ENCODE measurements around the gene EML5. TPM values are rescaled to one million over a fixed set of nuclear protein-coding genes. Genes with fewer than 3 reads are reported as not detected.

EML5 gene
- total RNA-seq, 1 experiment from 2014 or later, result 0.85 TPM

DNA sequence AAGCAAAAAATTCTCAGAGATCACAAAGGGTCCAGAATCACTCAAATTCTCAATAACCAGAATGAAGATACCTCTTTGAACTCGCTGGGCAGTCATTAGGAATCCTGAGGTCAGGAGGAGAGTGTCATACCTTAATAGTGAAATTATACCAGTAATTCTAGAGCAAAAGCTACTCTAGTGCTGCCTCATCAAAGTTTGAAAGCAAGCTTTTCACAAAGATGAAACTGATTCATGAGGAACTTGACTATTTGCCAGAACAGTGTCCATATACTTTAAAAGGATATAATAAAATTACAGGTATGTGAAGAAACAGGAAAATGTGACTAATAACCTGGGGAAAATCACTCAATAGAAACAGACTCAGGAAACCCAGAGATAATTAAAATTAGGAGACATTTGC is 44.5 kb downstream of the EML5 start:
- ChIA-PET CTCF (no interaction called here), POLR2A (no interaction called here)
- Mint-ChIP-seq H3K9me3 (no peaks in the 10 kb centered on the region), H3K36me3 (no peaks in the 10 kb centered on the region), H3K4me1 (no peaks in the 10 kb centered on the region), H3K27ac (no peak overlapping the region), H3K27me3 (ENCODE audit: low read depth) (no peaks in the 10 kb centered on the region; the same call in 1 of the 2 replicates), H3K4me3 (no peak overlapping the region)
- no peak for ATAC-seq
- no peak for DNase-seq (ENCODE audit: low spot score)
- TF ChIP-seq, protein P1, sequence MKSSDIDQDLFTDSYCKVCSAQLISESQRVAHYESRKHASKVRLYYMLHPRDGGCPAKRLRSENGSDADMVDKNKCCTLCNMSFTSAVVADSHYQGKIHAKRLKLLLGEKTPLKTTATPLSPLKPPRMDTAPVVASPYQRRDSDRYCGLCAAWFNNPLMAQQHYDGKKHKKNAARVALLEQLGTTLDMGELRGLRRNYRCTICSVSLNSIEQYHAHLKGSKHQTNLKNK (CRISPR knock-in tag; IDR thresholded peaks at IDR 0.05), result no peak
- TF ChIP-seq ZNF232 (CRISPR knock-in tag; IDR thresholded peaks at IDR 0.05) (no peak), SMAD4 (CRISPR knock-in tag; IDR thresholded peaks at IDR 0.05) (no peak), ZNF263 (CRISPR knock-in tag; IDR thresholded peaks at IDR 0.05; ENCODE audit: low read depth) (no peak), OVOL2 (CRISPR knock-in tag; IDR thresholded peaks at IDR 0.05; ENCODE audit: borderline replicate concordance) (no peak), EMX1 (CRISPR knock-in tag; IDR thresholded peaks at IDR 0.05) (no peak), FOXJ3 (CRISPR knock-in tag; IDR thresholded peaks at IDR 0.05; ENCODE audit: borderline replicate concordance) (no peak), ZNF671 (CRISPR knock-in tag; IDR thresholded peaks at IDR 0.05) (no peak), CREB1 (CRISPR knock-in tag; IDR thresholded peaks at IDR 0.05) (no peak), PRRX2 (CRISPR knock-in tag; IDR thresholded peaks at IDR 0.05) (no peak), ELF4 (CRISPR knock-in tag; IDR thresholded peaks at IDR 0.05; ENCODE audit: low read depth) (no peak)
- TF ChIP-seq, protein P2, sequence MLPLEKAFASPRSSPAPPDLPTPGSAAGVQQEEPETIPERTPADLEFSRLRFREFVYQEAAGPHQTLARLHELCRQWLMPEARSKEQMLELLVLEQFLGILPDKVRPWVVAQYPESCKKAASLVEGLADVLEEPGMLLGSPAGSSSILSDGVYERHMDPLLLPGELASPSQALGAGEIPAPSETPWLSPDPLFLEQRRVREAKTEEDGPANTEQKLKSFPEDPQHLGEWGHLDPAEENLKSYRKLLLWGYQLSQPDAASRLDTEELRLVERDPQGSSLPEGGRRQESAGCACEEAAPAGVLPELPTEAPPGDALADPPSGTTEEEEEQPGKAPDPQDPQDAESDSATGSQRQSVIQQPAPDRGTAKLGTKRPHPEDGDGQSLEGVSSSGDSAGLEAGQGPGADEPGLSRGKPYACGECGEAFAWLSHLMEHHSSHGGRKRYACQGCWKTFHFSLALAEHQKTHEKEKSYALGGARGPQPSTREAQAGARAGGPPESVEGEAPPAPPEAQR (CRISPR knock-in tag; IDR thresholded peaks at IDR 0.05), result no peak
- TF ChIP-seq, protein P3, sequence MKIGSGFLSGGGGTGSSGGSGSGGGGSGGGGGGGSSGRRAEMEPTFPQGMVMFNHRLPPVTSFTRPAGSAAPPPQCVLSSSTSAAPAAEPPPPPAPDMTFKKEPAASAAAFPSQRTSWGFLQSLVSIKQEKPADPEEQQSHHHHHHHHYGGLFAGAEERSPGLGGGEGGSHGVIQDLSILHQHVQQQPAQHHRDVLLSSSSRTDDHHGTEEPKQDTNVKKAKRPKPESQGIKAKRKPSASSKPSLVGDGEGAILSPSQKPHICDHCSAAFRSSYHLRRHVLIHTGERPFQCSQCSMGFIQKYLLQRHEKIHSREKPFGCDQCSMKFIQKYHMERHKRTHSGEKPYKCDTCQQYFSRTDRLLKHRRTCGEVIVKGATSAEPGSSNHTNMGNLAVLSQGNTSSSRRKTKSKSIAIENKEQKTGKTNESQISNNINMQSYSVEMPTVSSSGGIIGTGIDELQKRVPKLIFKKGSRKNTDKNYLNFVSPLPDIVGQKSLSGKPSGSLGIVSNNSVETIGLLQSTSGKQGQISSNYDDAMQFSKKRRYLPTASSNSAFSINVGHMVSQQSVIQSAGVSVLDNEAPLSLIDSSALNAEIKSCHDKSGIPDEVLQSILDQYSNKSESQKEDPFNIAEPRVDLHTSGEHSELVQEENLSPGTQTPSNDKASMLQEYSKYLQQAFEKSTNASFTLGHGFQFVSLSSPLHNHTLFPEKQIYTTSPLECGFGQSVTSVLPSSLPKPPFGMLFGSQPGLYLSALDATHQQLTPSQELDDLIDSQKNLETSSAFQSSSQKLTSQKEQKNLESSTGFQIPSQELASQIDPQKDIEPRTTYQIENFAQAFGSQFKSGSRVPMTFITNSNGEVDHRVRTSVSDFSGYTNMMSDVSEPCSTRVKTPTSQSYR (CRISPR knock-in tag; IDR thresholded peaks at IDR 0.05), result no peak
- TF ChIP-seq, protein P4, sequence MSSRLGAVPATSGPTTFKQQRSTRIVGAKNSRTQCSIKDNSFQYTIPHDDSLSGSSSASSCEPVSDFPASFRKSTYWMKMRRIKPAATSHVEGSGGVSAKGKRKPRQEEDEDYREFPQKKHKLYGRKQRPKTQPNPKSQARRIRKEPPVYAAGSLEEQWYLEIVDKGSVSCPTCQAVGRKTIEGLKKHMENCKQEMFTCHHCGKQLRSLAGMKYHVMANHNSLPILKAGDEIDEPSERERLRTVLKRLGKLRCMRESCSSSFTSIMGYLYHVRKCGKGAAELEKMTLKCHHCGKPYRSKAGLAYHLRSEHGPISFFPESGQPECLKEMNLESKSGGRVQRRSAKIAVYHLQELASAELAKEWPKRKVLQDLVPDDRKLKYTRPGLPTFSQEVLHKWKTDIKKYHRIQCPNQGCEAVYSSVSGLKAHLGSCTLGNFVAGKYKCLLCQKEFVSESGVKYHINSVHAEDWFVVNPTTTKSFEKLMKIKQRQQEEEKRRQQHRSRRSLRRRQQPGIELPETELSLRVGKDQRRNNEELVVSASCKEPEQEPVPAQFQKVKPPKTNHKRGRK (CRISPR knock-in tag; IDR thresholded peaks at IDR 0.05; ENCODE audit: borderline replicate concordance), result no peak
- TF ChIP-seq, protein P5, sequence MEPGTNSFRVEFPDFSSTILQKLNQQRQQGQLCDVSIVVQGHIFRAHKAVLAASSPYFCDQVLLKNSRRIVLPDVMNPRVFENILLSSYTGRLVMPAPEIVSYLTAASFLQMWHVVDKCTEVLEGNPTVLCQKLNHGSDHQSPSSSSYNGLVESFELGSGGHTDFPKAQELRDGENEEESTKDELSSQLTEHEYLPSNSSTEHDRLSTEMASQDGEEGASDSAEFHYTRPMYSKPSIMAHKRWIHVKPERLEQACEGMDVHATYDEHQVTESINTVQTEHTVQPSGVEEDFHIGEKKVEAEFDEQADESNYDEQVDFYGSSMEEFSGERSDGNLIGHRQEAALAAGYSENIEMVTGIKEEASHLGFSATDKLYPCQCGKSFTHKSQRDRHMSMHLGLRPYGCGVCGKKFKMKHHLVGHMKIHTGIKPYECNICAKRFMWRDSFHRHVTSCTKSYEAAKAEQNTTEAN (CRISPR knock-in tag; IDR thresholded peaks at IDR 0.05), result no peak
- TF ChIP-seq, protein P6, sequence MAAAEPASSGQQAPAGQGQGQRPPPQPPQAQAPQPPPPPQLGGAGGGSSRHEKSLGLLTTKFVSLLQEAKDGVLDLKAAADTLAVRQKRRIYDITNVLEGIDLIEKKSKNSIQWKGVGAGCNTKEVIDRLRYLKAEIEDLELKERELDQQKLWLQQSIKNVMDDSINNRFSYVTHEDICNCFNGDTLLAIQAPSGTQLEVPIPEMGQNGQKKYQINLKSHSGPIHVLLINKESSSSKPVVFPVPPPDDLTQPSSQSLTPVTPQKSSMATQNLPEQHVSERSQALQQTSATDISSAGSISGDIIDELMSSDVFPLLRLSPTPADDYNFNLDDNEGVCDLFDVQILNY (CRISPR knock-in tag; IDR thresholded peaks at IDR 0.05), result no peak
- TF ChIP-seq, protein P7, sequence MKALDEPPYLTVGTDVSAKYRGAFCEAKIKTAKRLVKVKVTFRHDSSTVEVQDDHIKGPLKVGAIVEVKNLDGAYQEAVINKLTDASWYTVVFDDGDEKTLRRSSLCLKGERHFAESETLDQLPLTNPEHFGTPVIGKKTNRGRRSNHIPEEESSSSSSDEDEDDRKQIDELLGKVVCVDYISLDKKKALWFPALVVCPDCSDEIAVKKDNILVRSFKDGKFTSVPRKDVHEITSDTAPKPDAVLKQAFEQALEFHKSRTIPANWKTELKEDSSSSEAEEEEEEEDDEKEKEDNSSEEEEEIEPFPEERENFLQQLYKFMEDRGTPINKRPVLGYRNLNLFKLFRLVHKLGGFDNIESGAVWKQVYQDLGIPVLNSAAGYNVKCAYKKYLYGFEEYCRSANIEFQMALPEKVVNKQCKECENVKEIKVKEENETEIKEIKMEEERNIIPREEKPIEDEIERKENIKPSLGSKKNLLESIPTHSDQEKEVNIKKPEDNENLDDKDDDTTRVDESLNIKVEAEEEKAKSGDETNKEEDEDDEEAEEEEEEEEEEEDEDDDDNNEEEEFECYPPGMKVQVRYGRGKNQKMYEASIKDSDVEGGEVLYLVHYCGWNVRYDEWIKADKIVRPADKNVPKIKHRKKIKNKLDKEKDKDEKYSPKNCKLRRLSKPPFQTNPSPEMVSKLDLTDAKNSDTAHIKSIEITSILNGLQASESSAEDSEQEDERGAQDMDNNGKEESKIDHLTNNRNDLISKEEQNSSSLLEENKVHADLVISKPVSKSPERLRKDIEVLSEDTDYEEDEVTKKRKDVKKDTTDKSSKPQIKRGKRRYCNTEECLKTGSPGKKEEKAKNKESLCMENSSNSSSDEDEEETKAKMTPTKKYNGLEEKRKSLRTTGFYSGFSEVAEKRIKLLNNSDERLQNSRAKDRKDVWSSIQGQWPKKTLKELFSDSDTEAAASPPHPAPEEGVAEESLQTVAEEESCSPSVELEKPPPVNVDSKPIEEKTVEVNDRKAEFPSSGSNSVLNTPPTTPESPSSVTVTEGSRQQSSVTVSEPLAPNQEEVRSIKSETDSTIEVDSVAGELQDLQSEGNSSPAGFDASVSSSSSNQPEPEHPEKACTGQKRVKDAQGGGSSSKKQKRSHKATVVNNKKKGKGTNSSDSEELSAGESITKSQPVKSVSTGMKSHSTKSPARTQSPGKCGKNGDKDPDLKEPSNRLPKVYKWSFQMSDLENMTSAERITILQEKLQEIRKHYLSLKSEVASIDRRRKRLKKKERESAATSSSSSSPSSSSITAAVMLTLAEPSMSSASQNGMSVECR (CRISPR knock-in tag; IDR thresholded peaks at IDR 0.05; ENCODE audit: borderline replicate concordance), result no peak
- TF ChIP-seq, protein P8, sequence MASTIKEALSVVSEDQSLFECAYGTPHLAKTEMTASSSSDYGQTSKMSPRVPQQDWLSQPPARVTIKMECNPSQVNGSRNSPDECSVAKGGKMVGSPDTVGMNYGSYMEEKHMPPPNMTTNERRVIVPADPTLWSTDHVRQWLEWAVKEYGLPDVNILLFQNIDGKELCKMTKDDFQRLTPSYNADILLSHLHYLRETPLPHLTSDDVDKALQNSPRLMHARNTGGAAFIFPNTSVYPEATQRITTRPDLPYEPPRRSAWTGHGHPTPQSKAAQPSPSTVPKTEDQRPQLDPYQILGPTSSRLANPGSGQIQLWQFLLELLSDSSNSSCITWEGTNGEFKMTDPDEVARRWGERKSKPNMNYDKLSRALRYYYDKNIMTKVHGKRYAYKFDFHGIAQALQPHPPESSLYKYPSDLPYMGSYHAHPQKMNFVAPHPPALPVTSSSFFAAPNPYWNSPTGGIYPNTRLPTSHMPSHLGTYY (CRISPR knock-in tag; IDR thresholded peaks at IDR 0.05), result no peak
- TF ChIP-seq, protein P9, sequence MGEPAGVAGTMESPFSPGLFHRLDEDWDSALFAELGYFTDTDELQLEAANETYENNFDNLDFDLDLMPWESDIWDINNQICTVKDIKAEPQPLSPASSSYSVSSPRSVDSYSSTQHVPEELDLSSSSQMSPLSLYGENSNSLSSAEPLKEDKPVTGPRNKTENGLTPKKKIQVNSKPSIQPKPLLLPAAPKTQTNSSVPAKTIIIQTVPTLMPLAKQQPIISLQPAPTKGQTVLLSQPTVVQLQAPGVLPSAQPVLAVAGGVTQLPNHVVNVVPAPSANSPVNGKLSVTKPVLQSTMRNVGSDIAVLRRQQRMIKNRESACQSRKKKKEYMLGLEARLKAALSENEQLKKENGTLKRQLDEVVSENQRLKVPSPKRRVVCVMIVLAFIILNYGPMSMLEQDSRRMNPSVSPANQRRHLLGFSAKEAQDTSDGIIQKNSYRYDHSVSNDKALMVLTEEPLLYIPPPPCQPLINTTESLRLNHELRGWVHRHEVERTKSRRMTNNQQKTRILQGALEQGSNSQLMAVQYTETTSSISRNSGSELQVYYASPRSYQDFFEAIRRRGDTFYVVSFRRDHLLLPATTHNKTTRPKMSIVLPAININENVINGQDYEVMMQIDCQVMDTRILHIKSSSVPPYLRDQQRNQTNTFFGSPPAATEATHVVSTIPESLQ (CRISPR knock-in tag; IDR thresholded peaks at IDR 0.05), result no peak
